Astrocyte (in vitro differentiated cells and primary cell): ENCODE data around the gene TTC27.

ENCODE experiments used
- CTCF ChIP-seq: IDR thresholded peaks from 2 replicates; pipeline ENCODE4 v1.5.1; 2011; ENCODE audit warnings: low read depth, mild to moderate bottlenecking, inconsistent platforms, low read length, moderate library complexity; ENCODE audit not compliant: insufficient read depth
- EZH2 ChIP-seq: IDR thresholded peaks from 2 replicates; pipeline ENCODE4 v1.6.1; 2012; ENCODE audit warnings: mild to moderate bottlenecking, low read length, inconsistent platforms; ENCODE audit not compliant: insufficient read depth

GRCh38 chr2:32656069-32656468 is 28.2 kb downstream of the TTC27 start:
- no peak for TF ChIP-seq CTCF
- no peak for TF ChIP-seq EZH2
